Neural cell (in vitro differentiated cells): ENCODE measurements around the gene MTCL1. TPM values are rescaled to one million over a fixed set of nuclear protein-coding genes. Genes with fewer than 3 reads are reported as not detected.

Source experiments
- H2AFZ ChIP-seq: fragments of 200-600, 300-800 bp; sonication (generic), shearing (Covaris generic); 2 replicates; pipeline ENCODE4 v1.6.0; 2014; ENCODE audit warnings: low read depth, mild to moderate bottlenecking, antibody characterized with exemption, low read length, moderate library complexity
- H3F3A ChIP-seq: fragments of 200-600 bp; shearing (Covaris generic); 2 replicates; pipeline ENCODE4 v1.6.1; 2016; ENCODE audit warnings: mild to moderate bottlenecking, moderate library complexity, mixed read lengths, antibody characterized with exemption, low read length; ENCODE audit not compliant: insufficient read depth, poor library complexity, severe bottlenecking
- H3K27ac ChIP-seq: fragments of 200-600, 300-800 bp; sonication (generic), shearing (Covaris generic); 2 replicates; pipeline ENCODE4 v1.5.1; 2014; ENCODE audit warnings: mild to moderate bottlenecking, low read length, moderate library complexity
- H3K27me3 ChIP-seq: fragments of 300-800, 200-600 bp; sonication (generic), shearing (Covaris generic); 2 replicates; pipeline ENCODE4 v1.6.0; 2014; ENCODE audit warnings: mild to moderate bottlenecking, low read depth, low read length, moderate library complexity; ENCODE audit not compliant: insufficient read depth
- H3K36me3 ChIP-seq: fragments of 300-800, 200-600 bp; sonication (generic), shearing (Covaris generic); 2 replicates; pipeline ENCODE4 v1.5.1; 2014; ENCODE audit warnings: mild to moderate bottlenecking, antibody characterized with exemption, low read length, moderate library complexity; ENCODE audit not compliant: insufficient read depth
- H3K4me2 ChIP-seq: fragments of 300-800, 200-600 bp; sonication (generic), shearing (Covaris generic); 2 replicates; pipeline ENCODE4 v1.6.0; 2014; ENCODE audit warnings: mild to moderate bottlenecking, low read length
- H3K4me3 ChIP-seq: fragments of 300-800, 200-600 bp; sonication (generic), shearing (Covaris generic); 2 replicates; pipeline ENCODE4 v1.5.1; 2014; ENCODE audit warnings: mild to moderate bottlenecking, low read length, moderate library complexity
- H3K79me2 ChIP-seq: fragments of 200-600 bp; shearing (Covaris generic); replicated peaks from 2 replicates; pipeline ENCODE4 v1.6.0; 2014; ENCODE audit warnings: mild to moderate bottlenecking, low read length, moderate library complexity; ENCODE audit not compliant: insufficient read depth
- H3K9ac ChIP-seq: fragments of 300-800, 200-600 bp; sonication (generic), shearing (Covaris generic); 2 replicates; pipeline ENCODE4 v1.6.1; 2016; ENCODE audit warnings: mild to moderate bottlenecking, low read length, mixed read lengths
- H3K9me2 ChIP-seq: fragments of 200-600 bp; shearing (Covaris generic); 2 replicates; pipeline ENCODE4 v1.6.1; 2016; ENCODE audit warnings: mild to moderate bottlenecking, low read length, mixed read lengths; ENCODE audit not compliant: insufficient read depth
- H3K9me3 ChIP-seq: fragments of 200-600, 300-800 bp; sonication (generic), shearing (Covaris generic); 2 replicates; pipeline ENCODE4 v1.6.1; 2016; ENCODE audit warnings: mild to moderate bottlenecking, mixed run types, low read length, moderate library complexity, mixed read lengths
- H4K20me1 ChIP-seq: fragments of 200-600 bp; shearing (Covaris generic); 2 replicates; pipeline ENCODE4 v1.6.1; 2016; ENCODE audit warnings: mild to moderate bottlenecking, mixed run types; ENCODE audit not compliant: insufficient read depth
- CTCF ChIP-seq: fragments of 450-650 bp; IDR thresholded peaks from 2 replicates; pipeline ENCODE4 v1.5.1; 2014; ENCODE audit warnings: antibody characterized with exemption, mild to moderate bottlenecking, moderate library complexity; ENCODE audit not compliant: poor library complexity, severe bottlenecking
- EP300 ChIP-seq: fragments of 450-650 bp; conservative IDR thresholded peaks from 2 replicates; pipeline ENCODE4 v1.6.1; 2014; ENCODE audit warnings: antibody characterized with exemption, mild to moderate bottlenecking, moderate library complexity; ENCODE audit not compliant: poor library complexity, severe bottlenecking
- EZH2 ChIP-seq: fragments of 200-600, 300-800 bp; shearing (Covaris generic), sonication (generic); IDR thresholded peaks from 2 replicates; pipeline ENCODE4 v1.6.1; 2014; ENCODE audit warnings: antibody characterized with exemption, low read length, borderline replicate concordance, mild to moderate bottlenecking; ENCODE audit not compliant: insufficient read depth, poor library complexity, severe bottlenecking
- RAD21 ChIP-seq: fragments of 450-650 bp; conservative IDR thresholded peaks from 2 replicates; pipeline ENCODE4 v1.6.1; 2014; ENCODE audit warnings: antibody characterized with exemption, mild to moderate bottlenecking, moderate library complexity
- SMC3 ChIP-seq: fragments of 450-650 bp; conservative IDR thresholded peaks from 2 replicates; pipeline ENCODE4 v1.6.1; 2014; ENCODE audit warnings: antibody characterized with exemption, mild to moderate bottlenecking, moderate library complexity; ENCODE audit not compliant: poor library complexity
- TAF1 ChIP-seq: IDR thresholded peaks from 2 replicates; pipeline ENCODE4 v1.6.1; 2012; ENCODE audit warnings: low read depth
- polyA plus RNA-seq: library from polyadenylated mRNA; depleted of rRNA; stranded (reverse); fragments of >200 nt; gene quantifications from 2 replicates; pipeline ENCODE4 v1.2.3, GENCODE V29; 2014

Gene MTCL1
- polyA plus RNA-seq, 1 donor from 2014 or later, result 20.8 TPM

GRCh38 chr18:8701546-8702118 is 3.7 kb upstream of the MTCL1 start:
- H3K36me3 ChIP-seq, result no peaks in the 10 kb centered on the region
- no peaks in the 10 kb centered on the region for H3F3A ChIP-seq
- no peaks in the 10 kb centered on the region for H3K9me3 ChIP-seq
- peaks cover 3% of the 10 kb centered on the region for H4K20me1 ChIP-seq
- H3K4me3 ChIP-seq, result no peak overlapping the region
- H3K4me2 ChIP-seq, result no peak overlapping the region
- H3K27me3 ChIP-seq, result no peaks in the 10 kb centered on the region
- no peak overlapping the region for H2AFZ ChIP-seq
- H3K27ac ChIP-seq, result no peak overlapping the region
- no peaks in the 10 kb centered on the region for H3K79me2 ChIP-seq
- H3K9ac ChIP-seq, result no peak overlapping the region
- no peaks in the 10 kb centered on the region for H3K9me2 ChIP-seq
- TF ChIP-seq EP300 (no peak), SMC3 (no peak), TAF1 (no peak), CTCF (no peak), RAD21 (no peak)

- Histone ChIP-seq H3K9me2 (no peaks in the 10 kb centered on the region), H3F3A (no peaks in the 10 kb centered on the region), H3K4me2 (no peak overlapping the region)
Observed at GRCh38 chr18:8702668-8703067, 2.7 kb upstream of the MTCL1 start.

More at GRCh38 chr18:8702668-8703067, 2.7 kb upstream of the MTCL1 start:
- H2AFZ ChIP-seq, result no peak overlapping the region
- H3K79me2 ChIP-seq, result peaks cover 6% of the 10 kb centered on the region
- H3K9me3 ChIP-seq, result no peaks in the 10 kb centered on the region
- H3K36me3 ChIP-seq, result no peaks in the 10 kb centered on the region
- H4K20me1 ChIP-seq, result peaks cover 7% of the 10 kb centered on the region
- no peak overlapping the region for H3K9ac ChIP-seq
- H3K4me3 ChIP-seq, result no peak overlapping the region
- no peak overlapping the region for H3K27ac ChIP-seq
- TF ChIP-seq EZH2 (no peak), TAF1 (no peak), RAD21 (no peak), SMC3 (no peak), EP300 (no peak), CTCF (no peak)
- no peaks in the 10 kb centered on the region for H3K27me3 ChIP-seq
